ENCODE data around the gene IFT122. TPM values are rescaled to one million over a fixed set of nuclear protein-coding genes. Genes with fewer than 3 reads are reported as not detected.

Gene IFT122
- total and polyA plus RNA-seq, 2 of the 4 experiments (the other 2 are of a cell fraction), result 16.8 to 28.0 TPM

GRCh38 chr3:129486664-129487035 is 46.6 kb downstream of the IFT122 start (continued):
- no peak for TF ChIP-seq CHD1 (IDR thresholded peaks at IDR 0.05; ENCODE audit: low read depth, low read length)
- no peak for TF ChIP-seq RCOR1 (IDR thresholded peaks at IDR 0.05; ENCODE audit: insufficient replicate concordance, low read length)
- no peak for TF ChIP-seq CEBPB (IDR thresholded peaks at IDR 0.05; ENCODE audit: low read depth, low read length)

DNA sequence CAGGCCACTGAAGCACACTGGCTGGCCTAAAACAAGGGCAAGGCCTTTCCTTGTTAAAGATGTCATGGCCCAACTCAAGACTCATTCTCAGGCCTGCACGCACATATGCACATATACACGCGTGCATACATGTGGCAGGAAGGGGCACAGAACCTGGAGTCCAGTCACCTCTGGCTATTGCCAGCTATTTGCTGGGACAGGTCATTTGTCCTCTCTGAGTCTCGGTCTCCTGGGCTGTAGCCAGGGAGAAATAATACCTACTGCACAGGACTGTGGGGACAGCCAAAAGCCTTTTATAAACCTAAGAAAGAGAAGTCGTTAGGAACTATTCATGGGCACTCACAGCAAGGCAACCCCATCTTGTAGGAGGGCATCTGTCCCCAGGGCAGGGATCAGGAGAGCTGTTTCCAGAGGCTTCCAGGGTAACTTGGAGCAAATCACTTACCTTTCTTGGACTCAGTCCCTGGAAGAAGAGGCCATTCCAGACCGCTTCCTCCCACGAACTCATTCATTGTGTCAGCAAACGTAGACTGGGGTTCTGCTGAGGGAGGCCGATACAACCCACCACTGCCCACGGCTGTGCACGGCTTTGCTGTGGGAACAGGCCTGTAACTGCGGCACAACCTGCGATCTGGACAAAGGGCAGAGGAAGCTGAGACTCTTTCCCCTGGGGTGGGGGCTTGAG is 47.3 kb downstream of the IFT122 start:
- Histone ChIP-seq H3K4me2 (ENCODE audit: low read depth, low read length) (no peak overlapping the region), H2AK9ac (replicated peaks; ENCODE audit: low read depth, low read length, poor library complexity) (no peak overlapping the region), H3K56ac (ENCODE audit: extremely low read depth, insufficient read depth, low read length) (no peak overlapping the region), H3K36me3 (ENCODE audit: control insufficient read depth, insufficient read depth, low read length) (peaks cover 4% of the 10 kb centered on the region; the same call in 1 of the 2 replicates), H2AK5ac (ENCODE audit: low read depth, low read length) (peak overlapping the region; percentile 83; the same call in 1 of the 2 replicates), H3K79me1 (ENCODE audit: low read depth in 1 of 2, low read length in 2 of 2) (peaks cover 2 to 18% of the 10 kb centered on the region in 2 experiments; a peak in 2 of 4 replicates), H2BK120ac (ENCODE audit: low read depth, low read length) (no peak overlapping the region; the same call in none of the 2 replicates), H3K4me3 (ENCODE audit: insufficient read depth, low read depth, low read length) (no peak overlapping the region), H4K20me1 (ENCODE audit: insufficient read depth, low read length) (peaks cover 9% of the 10 kb centered on the region), H3K4ac (ENCODE audit: low read depth, low read length) (peak overlapping the region; percentile 65), H3K23ac (ENCODE audit: low read depth, low read length) (no peak overlapping the region), H4K8ac (ENCODE audit: low read depth in 2 of 2, low read length in 2 of 2) (peak overlapping the region; percentile 69 to 74; a peak in 1 of 4 replicates), H3K18ac (ENCODE audit: low read depth, low read length) (peak overlapping the region; percentile 69), H4K5ac (ENCODE audit: low read depth, low read length) (peak overlapping the region; percentile 21), H3K14ac (replicated peaks; ENCODE audit: low read depth, low read length) (peak overlapping the region; percentile 87; the same call in 1 of the 2 replicates), H4K91ac (ENCODE audit: insufficient read depth, low read depth, low read length) (peak overlapping the region; percentile 19; the same call in 1 of the 2 replicates), H3K9me1 (ENCODE audit: insufficient read depth, low read length) (peaks cover 22% of the 10 kb centered on the region), H3K4me1 (ENCODE audit: control insufficient read depth, insufficient read depth, low read length) (peaks cover 34% of the 10 kb centered on the region), H3K9me3 (ENCODE audit: control insufficient read depth, insufficient read depth, low read length) (no peaks in the 10 kb centered on the region), H2AFZ (replicated peaks; ENCODE audit: low read length, poor library complexity) (no peak overlapping the region), H3K27me3 (ENCODE audit: control insufficient read depth, insufficient read depth, low read length) (no peaks in the 10 kb centered on the region), H3K27ac (ENCODE audit: insufficient read depth, low read length) (peak overlapping the region; percentile 72; the same call in 1 of the 2 replicates), H3K9ac (ENCODE audit: low read depth, low read length) (no peak overlapping the region), H2BK15ac (ENCODE audit: low read depth, low read length) (peak overlapping the region; percentile 87; the same call in 1 of the 3 replicates), H2BK20ac (ENCODE audit: low read depth, low read length) (peak overlapping the region; percentile 2; the same call in 1 of the 2 replicates), H2BK5ac (ENCODE audit: low read depth, low read length, poor library complexity, severe bottlenecking) (no peak overlapping the region)
- no peak for ATAC-seq (ENCODE audit: low read depth)
- ChIA-PET CTCF (interaction anchor here (0.6 to 1.9 kb wide), 2 partner anchors 104 to 385 kb away, joined by 3 to 8 read pairs; no protein-coding TSS in a partner anchor), POLR2A (ENCODE audit: unreplicated experiment) (no interaction called here)
- 81% methylated on average over 5 of the region's 13 CpGs; no CpG with 5 or more reads in 1 of the 2 experiments for WGBS, 2 experiments (ENCODE audit: extremely low coverage in 2 of 2, insufficient read length in 1 of 2)
- dilution Hi-C loops (cut with HindIII; ENCODE audit: low sequenced_read_pairs, unreplicated experiment), result no loop called here
- TF ChIP-seq SMC3 (IDR thresholded peaks at IDR 0.05; ENCODE audit: low read depth, low read length) (no peak), POLR2A (IDR thresholded peaks at IDR 0.05; ENCODE audit: low read depth, low read length) (no peak), BHLHE40 (IDR thresholded peaks at IDR 0.05; ENCODE audit: low read depth, low read length) (no peak), MXI1 (IDR thresholded peaks at IDR 0.05; ENCODE audit: borderline replicate concordance, low read depth, low read length) (no peak), NFE2L2 (IDR thresholded peaks at IDR 0.05; ENCODE audit: low read depth, low read length) (no peak), CHD1 (IDR thresholded peaks at IDR 0.05; ENCODE audit: low read depth, low read length) (no peak), RFX5 (IDR thresholded peaks at IDR 0.05; ENCODE audit: low read depth, low read length) (no peak), MAZ (IDR thresholded peaks at IDR 0.05; ENCODE audit: borderline replicate concordance, low read depth, low read length) (no peak), ELK1 (IDR thresholded peaks at IDR 0.05; ENCODE audit: borderline replicate concordance, low read depth, low read length) (no peak), RAD21 (IDR thresholded peaks at IDR 0.05; ENCODE audit: low read length) (no peak)
- in situ Hi-C loops (cut with MboI; ENCODE audit: low sequenced_read_pairs), result no loop called here
- BruUV-seq (replicated peaks), result no TSS peak
- DNase-seq, result no peak
- intact Hi-C loops (cut with micrococcal nuclease), result loop anchor here (5.0 kb wide), 1 partner anchor 45 kb away; the partner anchor contains the start of gene IFT122

Measured in IMR-90 (cell line).